Sciatic nerve (tissue), 2 donors: ENCODE data around the gene TEX51. TPM values are rescaled to one million over a fixed set of nuclear protein-coding genes. Genes with fewer than 3 reads are reported as not detected.
A peak's percentile ranks its signal among the peaks of the same experiment; 100 is the strongest.

Experiments used
- ATAC-seq: fragments of 200-7000 bp; cut with Tn5 transposase; one replicate; pipeline ENCODE4 v1.9.1; 2020; ENCODE audit warnings: mild to moderate bottlenecking, moderate library complexity
- DNase-seq: peaks from one replicate; pipeline ENCODE4 v3.0.0-alpha.2; 2020; ENCODE audit warnings: low spot score
- intact Hi-C: fragments of 100-400 bp; cut with DNase I; formaldehyde crosslinking; loops from one replicate; pipeline ENCODE4 v1.14.2; 2022
- total RNA-seq: library from RNA; stranded (reverse); fragmentation: NEBNext Ultra II Directional; extraction: Animal tissue kit (Norgen Biotek cat#: 25700); gene quantifications from one replicate; pipeline ENCODE4 v1.2.1, GENCODE V29; 2021
- donor health status: DM: no; HTN: no; CAD: no.
- donor health status: DM: no; HTN: no; CAD: no.

TEX51 gene
- total RNA-seq, 1 donor from 2014 or later = not detected

GRCh38 chr2:126877041-126877440 is 21.6 kb upstream of the TEX51 start:
- DNase-seq (peak; percentile 14), ATAC-seq (no peak)
- intact Hi-C loops = no loop called here

- intact Hi-C loops = no loop called here
- DNase-seq (peak; percentile 35), ATAC-seq (no peak)
Measured at GRCh38 chr2:126877861-126878565, 20.7 kb upstream of the TEX51 start.

GRCh38 chr2:126878601-126879000 is 20.1 kb upstream of the TEX51 start:
- ATAC-seq (no peak), DNase-seq (no peak)
- intact Hi-C loops = no loop called here

- ATAC-seq (no peak), DNase-seq (peak; percentile 8)
- intact Hi-C loops = no loop called here
Measured at GRCh38 chr2:126879348-126880298, 19.1 kb upstream of the TEX51 start.

- intact Hi-C loops = no loop called here
- DNase-seq (no peak), ATAC-seq (no peak)
Measured at GRCh38 chr2:126880324-126880723, 18.4 kb upstream of the TEX51 start.

GRCh38 chr2:126880817-126881216 is 17.9 kb upstream of the TEX51 start:
- no peak for DNase-seq
- intact Hi-C loops = no loop called here
- ATAC-seq = no peak

- ATAC-seq = no peak
- intact Hi-C loops = no loop called here
- DNase-seq = no peak
Measured at GRCh38 chr2:126881591-126881990, 17.1 kb upstream of the TEX51 start.

- no peak for ATAC-seq
Measured at GRCh38 chr2:126882181-126882580, 16.5 kb upstream of the TEX51 start.

GRCh38 chr2:126882736-126883665 is 15.7 kb upstream of the TEX51 start:
- peak; percentile 18 for DNase-seq
- intact Hi-C loops = no loop called here
- no peak for ATAC-seq

More at GRCh38 chr2:126882181-126882580, 16.5 kb upstream of the TEX51 start:
- intact Hi-C loops = no loop called here
- DNase-seq = no peak

- ATAC-seq (no peak), DNase-seq (peak; percentile 9)
- intact Hi-C loops = loop anchor here (2.0 kb wide), 1 partner anchor 41 kb away; no protein-coding TSS in a partner anchor
Measured at GRCh38 chr2:126883666-126884040, 15.0 kb upstream of the TEX51 start.

- ATAC-seq = no peak
- peak; percentile 37 for DNase-seq
- intact Hi-C loops = loop anchor here (2.0 kb wide), 1 partner anchor 42 kb away; no protein-coding TSS in a partner anchor
Measured at GRCh38 chr2:126884861-126885750, 13.6 kb upstream of the TEX51 start.

GRCh38 chr2:126885751-126886210 is 12.9 kb upstream of the TEX51 start:
- DNase-seq (peak; percentile 76), ATAC-seq (peak; percentile 81)
- intact Hi-C loops = loop anchor here (2.0 kb wide), 1 partner anchor 43 kb away; no protein-coding TSS in a partner anchor

GRCh38 chr2:126886211-126886915 is 12.3 kb upstream of the TEX51 start:
- intact Hi-C loops = no loop called here
- peak; percentile 91 for ATAC-seq
- peak; percentile 85 for DNase-seq

GRCh38 chr2:126886916-126887280 is 11.8 kb upstream of the TEX51 start:
- ATAC-seq (no peak), DNase-seq (peak; percentile 46)
- intact Hi-C loops = no loop called here

- intact Hi-C loops = no loop called here
- no peak for ATAC-seq
- peak; percentile 38 for DNase-seq
Measured at GRCh38 chr2:126887506-126887905, 11.2 kb upstream of the TEX51 start.

- no peak for ATAC-seq
- peak; percentile 14 for DNase-seq
- intact Hi-C loops = no loop called here
Measured at GRCh38 chr2:126888046-126888445, 10.6 kb upstream of the TEX51 start.

- intact Hi-C loops = no loop called here
- peak; percentile 37 for DNase-seq
- ATAC-seq = no peak
Measured at GRCh38 chr2:126889071-126889470, 9.6 kb upstream of the TEX51 start.
